Measurements from ENCODE around the gene MAFF.

MAFF gene

DNA sequence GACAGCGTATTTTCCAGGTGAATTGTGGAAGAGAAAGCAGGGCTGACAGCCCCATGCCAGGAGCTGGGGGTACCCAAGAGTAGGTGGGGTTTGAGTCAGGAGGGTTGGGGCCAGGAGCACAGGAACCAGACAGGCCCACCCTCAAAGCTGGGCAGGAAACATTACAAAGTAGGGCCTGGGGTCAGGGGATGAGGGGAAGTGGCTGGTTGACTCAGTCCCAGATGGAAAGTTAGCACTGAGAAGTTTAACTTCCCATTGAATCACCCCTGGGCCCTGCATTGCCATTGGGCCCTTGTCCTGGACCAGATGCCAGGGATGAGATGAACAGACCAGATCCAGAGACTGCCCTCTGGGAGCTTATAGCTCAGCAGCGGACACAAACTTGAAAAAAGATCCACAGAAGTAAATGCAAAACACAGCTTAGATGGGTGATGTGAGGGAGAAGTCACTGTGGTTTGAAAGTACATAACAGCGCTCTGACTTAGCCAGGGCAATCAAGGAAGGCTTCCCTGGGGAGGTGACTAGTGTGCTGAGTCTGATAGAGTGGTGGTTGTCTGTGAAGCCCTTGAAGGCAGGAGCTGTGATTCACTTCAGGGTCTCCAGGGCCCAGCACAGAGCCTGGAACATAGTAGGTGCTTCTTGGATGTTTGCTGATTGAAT lies 2.2 kb downstream of the MAFF start:
- no peak for DNase-seq (ENCODE audit: low spot score)

DNA sequence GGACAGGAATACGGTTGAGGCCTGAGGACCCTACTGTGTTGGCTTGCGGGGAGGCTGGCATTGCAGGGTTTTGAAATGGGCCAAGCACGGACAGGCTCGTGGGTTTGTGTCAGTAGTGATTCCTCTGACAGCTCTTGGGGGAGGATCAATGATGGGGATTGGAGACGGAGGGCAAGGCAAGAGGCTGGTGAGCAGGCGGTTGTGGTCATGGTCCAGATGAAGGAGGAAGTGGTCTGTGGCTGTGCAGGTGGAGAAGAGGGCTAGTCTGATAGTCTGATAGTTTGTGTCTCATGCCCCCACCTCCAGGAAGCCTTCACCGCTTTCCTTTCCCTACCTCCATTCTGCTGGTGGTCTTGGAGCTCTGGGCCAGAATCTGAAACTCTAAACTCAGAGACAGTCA lies 3.0 kb downstream of the MAFF start:
- DNase-seq (ENCODE audit: low spot score): no peak

DNA sequence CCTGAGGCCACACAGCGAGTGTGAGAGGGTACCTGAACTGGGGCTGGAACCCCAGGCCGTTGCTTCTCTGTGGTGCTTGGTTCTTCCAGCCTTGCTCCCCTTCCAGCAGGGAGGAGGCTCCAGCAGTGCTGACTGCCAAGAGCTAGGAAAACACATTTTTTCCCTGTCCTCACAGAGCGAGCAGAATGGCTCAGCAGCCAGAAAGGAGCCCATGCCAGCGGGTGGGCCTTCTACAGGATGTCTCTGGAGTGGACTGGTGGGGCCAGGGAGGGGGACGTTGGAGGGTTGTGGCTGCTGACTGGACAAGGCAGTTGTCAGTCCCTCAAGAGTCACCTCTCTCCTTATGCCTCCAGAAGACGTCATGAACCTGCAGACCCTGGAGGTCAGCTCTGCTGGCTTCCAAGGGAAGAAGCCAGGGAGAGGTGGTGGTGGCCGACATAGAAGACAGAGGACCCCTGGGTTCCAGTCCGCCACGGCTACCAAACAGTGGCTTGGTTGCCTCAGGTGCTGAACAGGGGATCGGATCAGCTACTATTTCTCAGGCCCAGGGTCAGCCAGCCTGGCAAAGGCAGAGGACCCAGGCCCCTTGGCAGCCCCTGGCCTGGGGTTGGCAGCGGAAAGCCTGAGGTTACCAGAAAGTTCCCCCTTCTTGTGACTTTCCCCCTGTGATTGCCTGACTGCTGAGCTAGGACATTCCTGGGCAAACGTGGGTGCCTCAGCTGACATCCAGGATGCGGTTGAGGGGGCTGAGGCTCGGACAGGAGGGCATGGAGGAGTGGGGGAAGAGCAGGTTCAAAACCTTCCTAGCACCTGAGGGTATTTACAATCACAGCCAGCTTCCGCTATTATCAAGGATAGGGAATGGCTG lies 3.7 kb downstream of the MAFF start:
- DNase-seq (ENCODE audit: low spot score): no peak

DNA sequence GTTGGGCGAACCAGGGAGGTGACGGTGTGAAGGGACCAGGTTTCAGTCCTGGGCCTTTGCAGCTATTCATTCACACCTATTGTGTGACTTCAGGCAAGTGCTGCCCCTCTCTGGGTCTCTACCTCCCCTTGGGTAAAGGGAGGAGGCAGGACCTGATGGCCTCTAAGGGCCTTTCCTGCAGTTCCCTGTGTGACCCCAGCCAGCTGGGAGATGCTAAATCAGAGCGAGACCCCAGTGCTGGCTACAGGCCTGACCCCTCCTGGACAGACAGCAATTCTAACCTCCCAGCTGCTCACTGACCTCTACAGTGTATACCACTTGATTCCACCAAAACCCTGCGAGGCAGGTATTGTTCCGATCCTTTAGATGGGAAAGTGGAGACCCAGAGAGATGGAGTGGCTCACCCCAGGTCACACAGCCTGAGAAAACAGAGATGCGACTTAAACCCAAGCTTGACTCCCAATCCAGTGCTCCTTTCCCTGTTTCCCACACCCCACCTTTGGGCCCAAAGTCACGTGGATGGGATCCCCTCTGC lies 6.2 kb downstream of the MAFF start:
- no peak for DNase-seq (ENCODE audit: low spot score)

DNA sequence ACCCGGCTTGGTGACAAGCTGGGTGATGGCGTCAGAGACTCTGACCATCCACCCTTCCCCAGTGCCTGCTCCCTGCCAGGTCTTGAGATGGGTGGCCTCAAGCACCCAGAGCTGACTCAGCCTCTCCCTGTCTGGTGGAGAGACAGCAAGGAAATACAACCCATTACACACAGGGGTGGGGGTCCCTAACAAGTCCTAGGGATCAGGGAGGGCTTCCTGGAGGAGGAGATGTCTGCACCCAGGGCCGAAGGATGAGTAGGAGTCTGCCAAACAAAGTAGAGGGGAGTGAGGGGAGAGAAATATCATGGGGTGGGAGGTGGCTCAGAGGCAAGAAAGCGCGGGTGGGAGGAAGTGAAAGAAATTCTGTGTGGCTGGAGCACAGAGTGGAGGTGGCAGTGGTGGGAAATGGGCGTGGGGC lies 6.8 kb downstream of the MAFF start:
- no peak for DNase-seq (ENCODE audit: low spot score)

DNA sequence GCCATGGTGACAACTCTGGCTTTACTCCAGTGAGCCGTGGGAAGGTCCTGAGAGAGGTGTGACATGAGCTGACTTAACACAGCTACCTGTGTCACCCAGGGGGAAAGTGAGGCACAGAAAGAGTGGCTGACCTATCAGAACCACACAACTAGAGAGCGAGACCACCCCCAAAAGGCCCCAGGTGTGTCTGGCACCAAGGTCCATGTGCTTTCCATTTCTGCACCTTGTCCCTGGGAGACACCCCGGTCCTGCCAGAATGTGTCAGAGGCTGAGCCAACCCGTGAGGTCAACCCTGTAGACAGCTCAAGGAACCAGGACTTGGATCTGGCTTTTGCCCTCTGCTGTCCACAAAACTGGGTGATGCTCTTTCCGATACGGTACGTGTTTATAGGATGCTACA lies 9.8 kb downstream of the MAFF start:
- DNase-seq (ENCODE audit: low spot score): no peak

DNA sequence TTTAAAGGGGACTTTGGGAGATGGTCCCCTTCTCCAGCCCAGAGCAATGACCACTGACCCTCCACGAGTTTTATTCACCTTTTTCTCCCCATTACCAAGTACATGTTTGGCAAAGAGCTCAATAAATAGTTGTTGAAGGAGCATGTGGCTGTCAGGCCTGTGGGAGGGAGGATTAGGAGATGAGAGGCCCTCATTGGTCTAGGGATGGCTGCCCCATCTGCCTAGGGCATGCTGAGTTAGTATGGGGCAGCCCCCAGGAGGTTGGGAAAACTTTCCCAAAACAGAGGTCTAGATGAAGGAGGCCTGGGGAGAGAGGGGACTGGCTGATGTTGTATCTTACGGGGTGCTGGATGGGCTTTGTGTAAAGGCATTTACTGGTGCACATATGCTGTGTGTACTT lies 10.6 kb downstream of the MAFF start:
- DNase-seq (ENCODE audit: low spot score): no peak

DNA sequence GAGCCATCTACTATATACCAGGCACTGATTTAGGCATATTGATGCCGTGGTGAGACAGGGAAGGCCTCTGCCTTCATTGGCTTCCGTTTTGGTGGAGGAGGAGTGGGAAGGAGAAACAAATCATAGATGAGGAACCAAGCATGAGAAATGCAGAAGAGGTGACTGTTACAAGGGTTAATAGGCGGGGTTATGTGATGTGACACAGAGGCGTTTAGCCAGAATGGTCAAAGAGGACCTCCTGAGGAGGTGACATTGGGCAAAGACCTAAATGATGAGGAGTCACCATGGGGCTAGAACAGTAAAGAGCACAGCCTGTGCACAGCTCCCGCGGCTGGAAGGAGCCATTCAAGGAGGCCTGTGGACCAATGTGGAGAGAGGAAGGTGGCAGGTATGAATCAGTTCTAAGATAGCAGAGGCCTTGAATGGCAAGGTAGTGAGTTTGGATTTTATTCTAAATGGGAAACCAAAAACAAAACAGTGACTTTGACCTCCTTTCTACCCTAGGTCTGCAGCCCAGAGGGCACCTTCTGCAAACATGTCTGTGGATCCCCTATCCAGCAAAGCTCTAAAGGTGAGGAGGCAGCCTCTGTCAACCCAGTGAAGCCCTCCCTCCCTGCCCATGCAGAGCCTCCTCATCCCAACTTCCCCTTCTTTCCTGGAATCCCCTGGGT lies 11.7 kb downstream of the MAFF start:
- no peak for DNase-seq (ENCODE audit: low spot score)

DNA sequence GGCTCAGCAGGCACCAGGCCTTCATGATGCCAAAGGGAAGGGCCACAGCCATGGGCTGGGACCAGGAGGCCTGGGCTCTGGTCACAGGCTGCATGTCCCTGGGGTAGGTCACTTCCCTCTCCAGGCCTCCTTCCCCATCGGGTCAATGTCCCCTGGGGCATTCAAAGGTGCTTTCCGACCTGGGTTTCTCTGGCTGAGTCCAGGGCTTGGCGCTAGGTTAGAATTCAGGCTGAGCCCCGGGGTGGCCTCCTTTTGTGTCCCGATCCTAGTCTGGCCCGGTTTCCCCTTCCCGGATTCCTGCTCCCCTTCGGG lies 12.2 kb downstream of the MAFF start:
- no peak for DNase-seq (ENCODE audit: low spot score)

DNA sequence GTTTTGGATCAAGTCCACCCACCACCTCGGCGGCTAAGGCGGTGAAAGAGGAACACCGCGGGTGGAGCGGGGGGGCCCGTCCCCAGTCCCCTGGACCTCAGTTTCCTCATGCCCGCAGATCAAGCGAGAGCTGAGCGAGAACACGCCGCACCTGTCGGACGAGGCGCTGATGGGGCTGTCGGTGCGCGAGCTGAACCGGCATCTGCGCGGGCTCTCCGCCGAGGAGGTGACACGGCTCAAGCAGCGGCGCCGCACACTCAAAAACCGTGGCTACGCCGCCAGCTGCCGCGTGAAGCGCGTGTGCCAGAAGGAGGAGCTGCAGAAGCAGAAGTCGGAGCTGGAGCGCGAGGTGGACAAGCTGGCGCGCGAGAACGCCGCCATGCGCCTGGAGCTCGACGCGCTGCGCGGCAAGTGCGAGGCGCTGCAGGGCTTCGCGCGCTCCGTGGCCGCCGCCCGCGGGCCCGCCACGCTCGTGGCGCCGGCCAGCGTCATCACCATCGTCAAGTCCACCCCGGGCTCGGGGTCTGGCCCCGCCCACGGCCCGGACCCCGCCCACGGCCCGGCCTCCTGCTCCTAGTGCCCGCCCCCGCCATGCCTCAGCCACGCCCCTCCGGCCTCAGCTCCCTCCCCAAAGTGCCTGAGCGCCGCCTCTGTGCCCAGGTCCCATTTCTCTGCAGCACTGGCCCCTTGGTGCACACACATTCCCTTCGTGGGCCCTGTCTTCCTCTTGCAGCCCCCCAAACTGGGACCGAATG lies 12.7 kb downstream of the MAFF start:
- DNase-seq (ENCODE audit: low spot score): peak; percentile 85

DNA sequence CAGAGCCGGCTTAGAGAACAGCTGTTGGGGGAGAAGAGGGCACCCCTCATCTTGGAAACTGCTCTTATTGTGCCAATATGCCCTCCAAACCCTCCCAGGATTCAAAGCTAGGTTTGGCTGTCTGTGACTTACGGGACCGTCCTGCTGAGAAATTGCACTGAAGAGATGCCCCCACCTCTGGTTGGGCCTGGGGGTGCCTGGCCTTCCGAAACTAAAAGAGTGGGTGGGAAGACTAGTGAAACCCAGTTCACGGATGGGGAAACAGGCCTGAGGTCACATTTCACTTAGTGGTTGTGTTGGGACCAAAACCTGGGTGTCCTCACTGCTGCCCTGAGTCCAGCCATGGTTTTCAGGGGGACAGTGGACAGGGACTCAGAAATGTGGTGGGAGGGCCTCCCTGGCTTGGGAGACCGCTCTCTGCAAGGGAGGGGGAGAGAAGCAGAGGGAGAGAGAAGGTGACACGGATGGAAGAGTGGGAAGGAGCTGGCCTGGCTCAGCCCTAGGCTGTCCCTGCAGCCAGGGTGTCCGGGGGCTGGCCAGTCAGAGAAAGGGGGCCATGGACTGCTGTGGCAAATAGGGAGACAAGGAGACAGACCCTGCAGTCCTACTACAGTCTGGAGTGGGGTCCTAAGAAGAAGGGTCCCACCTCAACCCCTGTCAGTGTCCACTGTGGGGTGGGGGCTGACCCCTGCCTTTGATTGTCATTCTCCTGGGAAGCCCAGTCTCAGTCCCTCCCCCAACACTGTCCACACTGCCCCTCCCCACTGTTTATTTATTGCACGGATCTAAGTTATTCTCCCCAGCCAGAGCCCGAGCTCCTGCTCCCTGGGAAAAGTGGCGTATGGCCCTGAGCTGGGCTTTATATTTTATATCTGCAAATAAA lies 13.6 kb downstream of the MAFF start:
- no peak for DNase-seq (ENCODE audit: low spot score)

DNA sequence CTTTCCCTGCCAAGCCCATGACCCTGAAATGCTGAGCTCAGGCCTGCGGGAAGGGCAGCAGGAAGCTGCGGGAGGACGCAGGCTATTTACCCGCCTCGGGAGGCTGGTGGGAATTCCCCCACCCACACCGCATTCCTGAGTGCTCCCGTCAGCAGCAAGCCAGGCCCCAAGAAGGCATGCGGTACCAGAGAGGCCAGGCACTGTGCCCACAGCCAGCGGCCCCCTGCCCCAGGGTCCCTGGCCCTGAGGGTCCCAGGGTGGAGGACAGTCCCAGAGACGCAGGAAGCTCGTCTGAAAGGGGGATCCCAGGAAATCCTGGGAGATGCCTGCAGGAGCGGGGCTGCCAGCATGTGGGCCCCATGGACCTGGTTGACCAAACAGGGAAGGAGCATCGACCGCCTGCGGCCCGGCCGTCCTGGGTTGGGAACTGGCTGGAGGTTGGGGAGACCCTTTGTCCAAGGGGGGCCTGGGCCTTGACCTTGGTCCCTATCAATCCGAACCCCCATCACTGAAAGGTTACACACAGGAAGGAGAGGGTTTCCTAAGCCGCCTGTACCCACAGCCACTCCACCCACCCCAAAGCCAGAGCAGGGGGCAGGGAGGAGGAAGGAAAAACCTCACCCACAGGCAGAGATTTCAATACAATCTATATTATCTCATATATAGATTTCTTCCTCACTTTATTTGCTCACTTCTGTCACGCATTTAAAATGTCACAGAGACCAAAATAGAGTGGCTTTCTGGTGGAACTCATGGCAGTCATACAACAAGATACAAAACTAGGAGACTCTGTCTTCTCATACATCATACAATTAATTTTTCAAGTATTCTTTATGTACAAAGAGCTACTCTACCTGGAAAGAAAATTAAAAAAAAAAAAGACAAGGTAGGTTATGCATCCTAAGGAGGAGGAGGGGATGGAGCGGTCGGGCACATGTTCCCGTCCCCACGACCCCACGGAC lies 17.1 kb downstream of the MAFF start:
- DNase-seq (ENCODE audit: low spot score): peak; percentile 30

DNA sequence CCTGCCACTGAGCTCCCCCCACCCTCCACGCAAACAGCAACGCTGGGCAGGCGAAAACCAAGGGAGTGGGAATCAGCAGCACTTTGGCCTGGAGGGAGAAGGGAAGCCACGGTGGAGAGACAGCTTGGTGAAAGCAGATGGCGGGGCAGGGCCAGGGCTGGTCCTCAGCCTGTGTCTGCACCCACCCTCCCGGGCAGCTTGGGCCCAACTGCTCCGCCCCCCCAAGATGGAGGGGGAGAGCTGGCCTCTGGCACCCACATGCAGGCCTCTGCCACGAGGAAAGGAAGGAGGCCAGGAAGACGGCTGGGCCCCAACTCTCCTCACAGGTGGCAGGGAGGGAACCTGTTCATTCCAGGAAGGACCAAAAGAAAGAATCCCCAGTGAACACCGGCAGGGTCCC lies 17.8 kb downstream of the MAFF start:
- DNase-seq (ENCODE audit: low spot score): no peak

DNA sequence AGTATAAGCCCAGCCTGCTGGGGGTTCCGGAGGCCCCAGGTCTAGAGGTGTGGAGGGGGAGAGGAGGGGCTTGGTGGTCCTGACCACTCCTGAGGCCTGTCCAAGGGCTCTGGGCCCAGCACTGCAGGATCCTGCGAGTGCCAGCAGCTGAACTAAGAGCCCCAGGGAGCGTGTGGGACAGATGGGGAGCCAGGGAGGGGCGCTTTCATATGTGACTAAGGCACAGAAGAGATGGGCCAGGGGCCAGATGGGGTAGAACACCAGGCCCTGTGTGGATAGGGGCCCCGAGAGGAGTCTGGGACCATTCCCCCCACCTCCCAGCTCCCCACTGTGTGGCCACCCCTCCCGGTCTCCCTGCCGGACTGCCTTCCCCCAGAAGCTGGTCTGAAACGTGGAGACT lies 18.4 kb downstream of the MAFF start:
- DNase-seq (ENCODE audit: low spot score): no peak

DNA sequence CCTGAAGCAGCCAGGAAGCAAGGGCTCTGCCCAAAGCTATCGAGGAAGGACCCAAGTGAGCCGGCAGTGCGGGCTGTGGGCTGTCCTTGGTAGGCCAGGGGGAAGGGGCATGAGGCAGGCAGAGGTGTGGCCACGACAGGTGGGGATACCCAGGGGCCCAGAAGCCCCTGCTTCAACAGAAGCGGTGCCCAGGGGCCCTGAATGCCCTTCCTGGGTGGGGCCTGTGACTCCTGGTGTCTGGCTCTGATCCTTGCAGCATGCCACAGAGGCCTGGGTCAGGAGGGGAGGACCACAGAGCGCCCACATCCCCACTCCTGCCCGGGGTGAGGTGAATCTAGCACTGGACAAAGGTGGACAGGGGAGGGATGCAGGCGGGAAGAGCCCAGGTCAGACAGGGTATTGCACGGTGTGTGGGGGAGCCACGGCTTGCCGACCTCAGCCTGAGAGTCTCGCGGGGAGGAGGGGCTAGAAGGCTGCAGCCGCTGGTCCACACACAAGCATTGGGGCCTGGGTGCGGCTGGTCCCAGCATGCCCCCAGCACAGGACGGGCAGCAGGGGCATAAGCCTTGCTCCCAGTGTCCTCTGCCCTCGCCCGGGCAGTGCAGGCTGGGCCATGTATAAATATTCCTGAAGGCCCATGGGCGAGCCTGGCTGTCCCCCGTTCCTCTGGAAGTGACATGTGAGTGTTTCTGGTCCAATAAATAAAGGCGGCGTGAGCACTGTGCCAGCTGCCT lies 19.0 kb downstream of the MAFF start:
- no peak for DNase-seq (ENCODE audit: low spot score)

DNA sequence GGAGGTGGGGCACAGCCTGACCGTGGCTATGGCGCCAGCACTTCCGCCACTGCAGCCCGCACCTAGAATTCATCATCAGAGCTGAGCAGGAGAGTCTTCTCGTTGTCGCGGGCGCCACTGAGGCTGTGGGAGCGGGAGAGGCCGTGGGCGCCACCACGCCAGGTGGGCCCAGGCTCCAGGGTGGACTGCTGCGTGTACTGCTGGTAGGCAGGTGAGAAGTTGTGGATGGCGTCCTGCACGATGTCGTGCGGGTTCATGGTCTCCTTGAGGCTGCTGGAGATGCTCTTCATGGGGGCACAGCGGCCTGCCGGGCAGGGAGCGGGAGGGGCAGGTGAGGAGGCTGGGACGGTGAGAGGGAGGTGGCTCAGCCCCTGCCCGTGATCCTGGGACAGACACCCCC lies 19.6 kb downstream of the MAFF start:
- DNase-seq (ENCODE audit: low spot score): no peak

DNA sequence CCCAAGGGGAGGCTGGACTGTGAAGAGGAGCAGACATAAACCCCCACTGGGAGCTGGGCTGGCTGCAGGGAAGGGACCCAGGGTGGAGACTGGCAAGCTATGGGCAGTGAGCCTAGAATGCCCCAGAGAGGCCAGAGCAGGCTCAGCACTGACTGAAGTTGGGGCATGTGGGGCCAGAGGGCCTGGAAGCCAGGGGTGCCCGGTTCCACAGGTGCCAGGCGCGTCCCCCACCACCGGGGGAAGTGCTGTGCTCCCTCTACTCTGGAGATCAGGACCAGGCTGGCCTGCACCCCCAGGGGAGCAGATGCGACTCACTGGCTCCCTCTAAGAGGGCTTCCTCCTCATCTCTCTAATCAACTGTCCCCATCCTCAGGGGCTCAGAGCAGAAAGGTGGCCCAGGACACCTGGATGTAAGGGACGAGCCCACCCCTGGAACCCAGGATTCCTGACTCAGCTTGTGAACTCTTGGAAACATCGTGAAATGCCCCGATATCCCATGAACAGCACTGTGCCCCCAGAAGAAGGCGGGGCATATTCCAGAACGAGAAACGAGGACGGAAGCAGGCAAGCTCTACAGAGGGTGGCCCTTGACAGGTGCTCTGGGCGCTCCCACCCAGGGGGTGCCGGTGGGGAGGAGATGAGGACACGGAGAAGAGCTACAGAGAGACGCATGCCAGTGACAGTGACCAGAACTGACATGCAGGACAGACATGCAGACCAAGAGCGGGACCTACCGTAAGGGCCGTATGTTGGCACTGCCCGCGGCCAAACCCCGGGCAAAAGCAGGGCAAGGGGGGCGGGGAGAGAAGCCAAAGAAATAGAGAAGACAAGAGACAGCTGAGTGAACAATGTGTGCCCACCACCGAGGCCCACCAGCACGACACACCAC lies 20.4 kb downstream of the MAFF start:
- no peak for DNase-seq (ENCODE audit: low spot score)

DNA sequence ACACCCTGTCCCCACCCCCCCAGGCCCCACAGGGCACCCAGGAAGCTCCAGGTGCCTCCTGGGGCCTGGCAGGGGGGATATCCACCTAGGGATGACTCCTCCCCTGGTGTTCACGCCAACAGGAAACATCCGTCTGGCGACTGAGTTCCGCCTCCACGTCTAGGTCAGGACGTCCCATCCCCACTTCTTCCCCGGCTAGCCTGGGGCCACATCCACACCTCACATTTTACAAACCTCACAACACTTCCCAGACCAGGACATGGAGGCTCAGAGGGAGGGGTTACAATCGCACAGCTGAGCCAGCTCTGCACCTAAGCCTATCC lies 21.0 kb downstream of the MAFF start:
- no peak for DNase-seq (ENCODE audit: low spot score)
